HG02943 (cell line): Measurements from ENCODE around the gene TRANK1.

Source experiments
- ATAC-seq: cut with Tn5 transposase; IDR thresholded peaks from one replicate; pipeline ENCODE4 v1.9.1; 2021; ENCODE audit warnings: mild to moderate bottlenecking, low read depth, moderate library complexity; ENCODE audit not compliant: unreplicated experiment

TRANK1 gene

GRCh38 chr3:36862076-36862755 is 82.6 kb downstream of the TRANK1 start:
- no peak for ATAC-seq

- no peak for ATAC-seq
These were observed 85.4 kb downstream of the TRANK1 start for GRCh38 chr3:36859494-36859893.

- no peak for ATAC-seq
These were observed 92.8 kb downstream of the TRANK1 start for GRCh38 chr3:36852071-36852470.

- ATAC-seq, result no peak
These were observed 94.1 kb downstream of the TRANK1 start for GRCh38 chr3:36850743-36851142.

GRCh38 chr3:36846406-36846805 is 98.4 kb downstream of the TRANK1 start:
- ATAC-seq, result no peak

- peak; percentile 72 for ATAC-seq
These were observed 101.5 kb downstream of the TRANK1 start for GRCh38 chr3:36843065-36844051.

GRCh38 chr3:36842275-36842674 is 102.6 kb downstream of the TRANK1 start:
- ATAC-seq, result no peak

- ATAC-seq, result no peak
These were observed 104.4 kb downstream of the TRANK1 start for GRCh38 chr3:36840453-36840921.

GRCh38 chr3:36837089-36837488 is 107.8 kb downstream of the TRANK1 start:
- no peak for ATAC-seq

GRCh38 chr3:36833160-36833814 is 111.6 kb downstream of the TRANK1 start:
- ATAC-seq, result no peak

GRCh38 chr3:36832406-36832805 is 112.4 kb downstream of the TRANK1 start:
- ATAC-seq, result no peak

- ATAC-seq, result no peak
These were observed 117.7 kb downstream of the TRANK1 start for GRCh38 chr3:36827133-36827532.

GRCh38 chr3:36826240-36826639 is 118.6 kb downstream of the TRANK1 start:
- no peak for ATAC-seq

GRCh38 chr3:36824443-36824842 is 120.4 kb downstream of the TRANK1 start:
- ATAC-seq, result no peak

- ATAC-seq, result no peak
These were observed 121.0 kb downstream of the TRANK1 start for GRCh38 chr3:36823806-36824205.

GRCh38 chr3:36820083-36820482 is 124.8 kb downstream of the TRANK1 start:
- ATAC-seq, result no peak

- no peak for ATAC-seq
These were observed 126.9 kb downstream of the TRANK1 start for GRCh38 chr3:36817806-36818533.

- no peak for ATAC-seq
These were observed 129.5 kb downstream of the TRANK1 start for GRCh38 chr3:36815375-36815774.

- ATAC-seq, result no peak
These were observed 130.1 kb downstream of the TRANK1 start for GRCh38 chr3:36814776-36815175.

- no peak for ATAC-seq
These were observed 130.7 kb downstream of the TRANK1 start for GRCh38 chr3:36814066-36814717.
